OCI-LY7 (cell line): Measurements from ENCODE around the gene RAB26.
"Not testable (repeated sequence)": the region's sequence is repeated elsewhere in the genome, so short reads cannot be mapped to it uniquely, and the experiment has no call there.

Experiments used
- CTCF ChIP-seq: fragments of 200-600 bp; sonication (generic); conservative IDR thresholded peaks from 2 replicates; pipeline ENCODE4 v1.5.1; 2014; ENCODE audit warnings: mild to moderate bottlenecking, antibody characterized with exemption, low read length, moderate library complexity, mixed read lengths
- EZH2phosphoT487 ChIP-seq: fragments of 200-600 bp; sonication (generic); IDR thresholded peaks from 2 replicates; pipeline ENCODE4 v1.6.1; 2018; ENCODE audit warnings: low read depth, borderline replicate concordance, mild to moderate bottlenecking, mixed run types, antibody characterized with exemption, low read length, moderate library complexity, mixed read lengths

DNA sequence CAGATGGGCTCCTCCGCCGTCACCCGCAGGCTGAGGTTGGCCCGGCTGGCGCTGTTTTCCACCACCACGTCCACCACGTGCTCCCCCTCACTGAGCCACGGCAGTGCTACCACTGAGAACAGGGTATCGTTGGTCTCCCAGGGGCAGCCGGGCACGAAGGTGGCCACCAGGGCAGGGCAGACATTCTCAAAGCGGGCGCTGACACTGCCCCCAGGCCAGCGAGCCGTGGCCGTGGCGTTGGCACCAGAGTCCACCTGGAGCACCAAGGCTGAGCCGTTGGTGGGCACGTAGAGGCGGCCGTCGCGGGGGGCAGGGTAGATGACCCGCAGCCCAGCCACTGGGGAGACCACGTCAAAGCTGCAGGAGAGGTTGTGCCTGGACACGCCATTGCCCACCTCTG lies 34.2 kb upstream of the RAB26 start:
- TF ChIP-seq CTCF, EZH2phosphoT487: not testable (repeated sequence)
